HEK293 (cell line): ENCODE data around the gene TRNT1.

ENCODE experiments used
- CTCF ChIA-PET: fragments of 350-600 bp; formaldehyde crosslinking; extraction: SDS; loops from one replicate; lab custom pipeline; 2021; ENCODE audit warnings: antibody characterized with exemption; lab: Yijun Ruan, JAX
- POLR2A ChIA-PET: fragments of 300-600 bp; formaldehyde crosslinking; extraction: SDS; loops from one replicate; lab custom pipeline; 2020; ENCODE audit warnings: antibody characterized with exemption, inconsistent platforms; lab: Yijun Ruan, JAX
- H3K27ac ChIP-seq: fragments of 200-500 bp; sonication (Bioruptor generic); 2 replicates; pipeline ENCODE4 v1.5.1; 2014; ENCODE audit warnings: low read depth, low read length, control low read depth, inconsistent platforms; ENCODE audit errors: extremely low read depth
- H3K36me3 ChIP-seq, 2 experiments: fragments of 200-500 bp in 1 of 2; sonication (Bioruptor generic) in 1 of 2; 1 replicate in 1 of 2; 2 replicates in 1 of 2; pipeline ENCODE4 v1.5.1; 2014 to 2017; ENCODE audit warnings: inconsistent platforms in 2 of 2, low read length in 2 of 2; ENCODE audit not compliant: control insufficient read depth in 2 of 2, insufficient read depth in 1 of 2
- H3K4me1 ChIP-seq: fragments of 200-500 bp; sonication (Bioruptor generic); 2 replicates; pipeline ENCODE4 v1.5.1; 2014; ENCODE audit warnings: mild to moderate bottlenecking, low read length, inconsistent platforms; ENCODE audit not compliant: control insufficient read depth, insufficient read depth
- H3K4me3 ChIP-seq: 2 replicates; pipeline ENCODE4 v1.5.1; 2011; ENCODE audit warnings: low read depth, mild to moderate bottlenecking, control low read depth, low read length, moderate library complexity
- H3K9me3 ChIP-seq: fragments of 200-500 bp; sonication (Bioruptor generic); 2 replicates; pipeline ENCODE4 v1.5.1; 2014; ENCODE audit warnings: low read depth, low read length, inconsistent platforms; ENCODE audit not compliant: control insufficient read depth, insufficient read depth
- BCL11B ChIP-seq: fragments of 450-650 bp; formaldehyde crosslinking; IDR thresholded peaks from 2 replicates; pipeline ENCODE4 v1.5.1; 2016; ENCODE audit warnings: low read depth, missing biosample characterization, missing genetic modification characterization
- GFI1B ChIP-seq: fragments of 450-650 bp; formaldehyde crosslinking; IDR thresholded peaks from 2 replicates; pipeline ENCODE4 v1.5.1; 2016; ENCODE audit warnings: missing biosample characterization, missing genetic modification characterization
- GLIS1 ChIP-seq: fragments of 450-650 bp; formaldehyde crosslinking; IDR thresholded peaks from 2 replicates; pipeline ENCODE4 v1.5.1; 2016; ENCODE audit warnings: missing biosample characterization, missing genetic modification characterization
- KLF7 ChIP-seq: fragments of 450-650 bp; formaldehyde crosslinking; IDR thresholded peaks from 2 replicates; pipeline ENCODE4 v1.5.1; 2016; ENCODE audit warnings: missing biosample characterization, missing genetic modification characterization, borderline replicate concordance
- MYNN ChIP-seq: fragments of 450-650 bp; formaldehyde crosslinking; IDR thresholded peaks from 2 replicates; pipeline ENCODE4 v1.5.1; 2016; ENCODE audit warnings: missing biosample characterization, missing genetic modification characterization, borderline replicate concordance
- OVOL3 ChIP-seq: fragments of 450-650 bp; formaldehyde crosslinking; IDR thresholded peaks from 2 replicates; pipeline ENCODE4 v1.5.1; 2016; ENCODE audit warnings: missing biosample characterization, missing genetic modification characterization
- PRDM2 ChIP-seq: fragments of 450-650 bp; formaldehyde crosslinking; IDR thresholded peaks from 2 replicates; pipeline ENCODE4 v1.5.1; 2016; ENCODE audit warnings: missing biosample characterization, missing genetic modification characterization, borderline replicate concordance
- SALL2 ChIP-seq: fragments of 450-650 bp; formaldehyde crosslinking; IDR thresholded peaks from 2 replicates; pipeline ENCODE4 v1.5.0; 2017; ENCODE audit warnings: missing biosample characterization, mild to moderate bottlenecking, missing genetic modification characterization, borderline replicate concordance
- SETDB1 ChIP-seq: IDR thresholded peaks from one replicate; pipeline ENCODE4 v1.6.1; 2017; ENCODE audit warnings: mild to moderate bottlenecking, low read length, moderate library complexity, mixed read lengths; ENCODE audit not compliant: insufficient read length
- TRIM28 ChIP-seq: IDR thresholded peaks from 2 replicates; pipeline ENCODE4 v1.6.1; 2011; ENCODE audit warnings: low read length, control low read depth, borderline replicate concordance
- YY1 ChIP-seq: fragments of 450-650 bp; formaldehyde crosslinking; IDR thresholded peaks from 2 replicates; pipeline ENCODE4 v1.5.1; 2018; ENCODE audit warnings: missing biosample characterization, missing genetic modification characterization
- YY2 ChIP-seq: fragments of 450-650 bp; formaldehyde crosslinking; IDR thresholded peaks from 2 replicates; pipeline ENCODE4 v1.5.1; 2016; ENCODE audit warnings: missing biosample characterization, missing genetic modification characterization
- ZBTB21 ChIP-seq: fragments of 450-650 bp; formaldehyde crosslinking; IDR thresholded peaks from 2 replicates; pipeline ENCODE4 v1.5.1; 2017; ENCODE audit warnings: missing biosample characterization, missing genetic modification characterization
- ZBTB48 ChIP-seq: fragments of 450-650 bp; formaldehyde crosslinking; IDR thresholded peaks from 2 replicates; pipeline ENCODE4 v1.5.1; 2016; ENCODE audit warnings: missing biosample characterization, missing genetic modification characterization
- ZNF157 ChIP-seq: fragments of 450-650 bp; formaldehyde crosslinking; IDR thresholded peaks from 2 replicates; pipeline ENCODE4 v1.5.1; 2016; ENCODE audit warnings: missing biosample characterization, missing genetic modification characterization
- ZNF335 ChIP-seq: fragments of 450-650 bp; formaldehyde crosslinking; conservative IDR thresholded peaks from 2 replicates; pipeline ENCODE4 v1.5.1; 2016; ENCODE audit warnings: missing biosample characterization, missing genetic modification characterization
- ZNF514 ChIP-seq: fragments of 450-650 bp; formaldehyde crosslinking; IDR thresholded peaks from 2 replicates; pipeline ENCODE4 v1.5.1; 2016; ENCODE audit warnings: missing biosample characterization, missing genetic modification characterization
- ZNF624 ChIP-seq: fragments of 450-650 bp; formaldehyde crosslinking; IDR thresholded peaks from 2 replicates; pipeline ENCODE4 v1.5.1; 2017; ENCODE audit warnings: missing biosample characterization, missing genetic modification characterization
- ZNF654 ChIP-seq: fragments of 450-650 bp; formaldehyde crosslinking; IDR thresholded peaks from 2 replicates; pipeline ENCODE4 v1.5.1; 2016; ENCODE audit warnings: low read depth, missing biosample characterization, missing genetic modification characterization
- ZNF76 ChIP-seq: fragments of 450-650 bp; formaldehyde crosslinking; IDR thresholded peaks from 2 replicates; pipeline ENCODE4; 2016; ENCODE audit warnings: low read depth, missing biosample characterization, missing genetic modification characterization, borderline replicate concordance
- ZNF785 ChIP-seq: fragments of 450-650 bp; formaldehyde crosslinking; IDR thresholded peaks from 2 replicates; pipeline ENCODE4 v1.5.1; 2016; ENCODE audit warnings: missing biosample characterization, missing genetic modification characterization
- TF ChIP-seq, protein P1 (sequence below): fragments of 450-650 bp; formaldehyde crosslinking; IDR thresholded peaks from 2 replicates; pipeline ENCODE4 v1.5.1; 2016; ENCODE audit warnings: missing biosample characterization, missing genetic modification characterization
- TF ChIP-seq, protein P2 (sequence below): fragments of 450-650 bp; formaldehyde crosslinking; IDR thresholded peaks from 2 replicates; pipeline ENCODE4 v1.5.1; 2017; ENCODE audit warnings: missing biosample characterization, missing genetic modification characterization

Gene TRNT1

DNA sequence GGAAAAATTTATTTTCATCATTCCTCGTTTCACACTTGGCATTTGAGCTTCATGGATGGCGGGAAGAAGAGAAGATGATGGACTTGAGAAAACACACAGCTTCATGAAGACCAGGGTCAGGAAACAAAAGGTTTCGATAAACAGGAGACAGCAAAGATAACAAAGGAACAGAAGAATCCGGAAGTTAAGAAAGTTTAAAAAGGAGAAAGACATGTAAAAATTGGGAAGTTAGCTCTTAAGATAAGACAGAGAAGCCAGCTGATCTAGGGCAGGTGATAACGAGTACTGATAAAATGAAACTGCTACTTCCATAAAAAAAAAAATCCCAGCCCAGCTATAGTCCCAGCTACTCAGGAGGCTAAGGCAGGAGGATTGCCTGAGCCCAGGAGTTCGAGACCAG is 40.5 kb upstream of the TRNT1 start:
- ChIA-PET CTCF (interaction anchor here (0.6 kb wide), 1 partner anchor 1813 kb away, joined by 3 read pairs; no protein-coding TSS in a partner anchor), POLR2A (no interaction called here)
- H3K27ac ChIP-seq, result no peak overlapping the region
- TF ChIP-seq ZNF76 (tag by site-specific recombination) (no peak), ZNF654 (tag by site-specific recombination) (no peak), OVOL3 (tag by site-specific recombination) (no peak), KLF7 (tag by site-specific recombination) (no peak), BCL11B (tag by site-specific recombination) (no peak), ZNF514 (tag by site-specific recombination) (no peak), ZBTB48 (tag by site-specific recombination) (no peak), GLIS1 (no peak), ZNF785 (no peak)
- no peaks in the 10 kb centered on the region for H3K4me1 ChIP-seq
- no peaks in the 10 kb centered on the region for H3K36me3 ChIP-seq
- no peak overlapping the region for H3K4me3 ChIP-seq
- H3K9me3 ChIP-seq, result no peaks in the 10 kb centered on the region

GRCh38 chr3:3087279-3087678 is 39.5 kb upstream of the TRNT1 start:
- CTCF ChIA-PET, result no interaction called here
- Histone ChIP-seq H3K9me3 (no peaks in the 10 kb centered on the region), H3K4me3 (no peak overlapping the region), H3K36me3 (no peaks in the 10 kb centered on the region), H3K4me1 (no peaks in the 10 kb centered on the region), H3K27ac (no peak overlapping the region)
- POLR2A ChIA-PET, result interaction anchor here (0.5 kb wide), 1 partner anchor 17 kb away, joined by 6 read pairs; no protein-coding TSS in a partner anchor
- TF ChIP-seq YY2 (no peak), ZNF624 (tag by site-specific recombination) (no peak), ZNF157 (tag by site-specific recombination) (no peak), YY1 (tag by site-specific recombination) (no peak), ZNF335 (no peak), ZBTB21 (tag by site-specific recombination) (no peak)

- H3K4me1 ChIP-seq, result no peaks in the 10 kb centered on the region
- ChIA-PET POLR2A (interaction anchor here (0.5 kb wide), 1 partner anchor 17 kb away, joined by 6 read pairs; no protein-coding TSS in a partner anchor), CTCF (interaction anchor here (0.6 kb wide), 1 partner anchor 1960 kb away, joined by 4 read pairs; no protein-coding TSS in a partner anchor)
- no peaks in the 10 kb centered on the region for H3K36me3 ChIP-seq
- no peak overlapping the region for H3K27ac ChIP-seq
- no peaks in the 10 kb centered on the region for H3K9me3 ChIP-seq
- no peak overlapping the region for H3K4me3 ChIP-seq
- TF ChIP-seq TRIM28 (no peak), ZNF76 (tag by site-specific recombination) (no peak), MYNN (tag by site-specific recombination) (no peak), SALL2 (tag by site-specific recombination) (no peak), GFI1B (tag by site-specific recombination) (no peak), SETDB1 (no peak), PRDM2 (tag by site-specific recombination) (no peak)
- TF ChIP-seq, protein P1, sequence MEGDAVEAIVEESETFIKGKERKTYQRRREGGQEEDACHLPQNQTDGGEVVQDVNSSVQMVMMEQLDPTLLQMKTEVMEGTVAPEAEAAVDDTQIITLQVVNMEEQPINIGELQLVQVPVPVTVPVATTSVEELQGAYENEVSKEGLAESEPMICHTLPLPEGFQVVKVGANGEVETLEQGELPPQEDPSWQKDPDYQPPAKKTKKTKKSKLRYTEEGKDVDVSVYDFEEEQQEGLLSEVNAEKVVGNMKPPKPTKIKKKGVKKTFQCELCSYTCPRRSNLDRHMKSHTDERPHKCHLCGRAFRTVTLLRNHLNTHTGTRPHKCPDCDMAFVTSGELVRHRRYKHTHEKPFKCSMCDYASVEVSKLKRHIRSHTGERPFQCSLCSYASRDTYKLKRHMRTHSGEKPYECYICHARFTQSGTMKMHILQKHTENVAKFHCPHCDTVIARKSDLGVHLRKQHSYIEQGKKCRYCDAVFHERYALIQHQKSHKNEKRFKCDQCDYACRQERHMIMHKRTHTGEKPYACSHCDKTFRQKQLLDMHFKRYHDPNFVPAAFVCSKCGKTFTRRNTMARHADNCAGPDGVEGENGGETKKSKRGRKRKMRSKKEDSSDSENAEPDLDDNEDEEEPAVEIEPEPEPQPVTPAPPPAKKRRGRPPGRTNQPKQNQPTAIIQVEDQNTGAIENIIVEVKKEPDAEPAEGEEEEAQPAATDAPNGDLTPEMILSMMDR (tag by site-specific recombination), result no peak
- TF ChIP-seq, protein P2, sequence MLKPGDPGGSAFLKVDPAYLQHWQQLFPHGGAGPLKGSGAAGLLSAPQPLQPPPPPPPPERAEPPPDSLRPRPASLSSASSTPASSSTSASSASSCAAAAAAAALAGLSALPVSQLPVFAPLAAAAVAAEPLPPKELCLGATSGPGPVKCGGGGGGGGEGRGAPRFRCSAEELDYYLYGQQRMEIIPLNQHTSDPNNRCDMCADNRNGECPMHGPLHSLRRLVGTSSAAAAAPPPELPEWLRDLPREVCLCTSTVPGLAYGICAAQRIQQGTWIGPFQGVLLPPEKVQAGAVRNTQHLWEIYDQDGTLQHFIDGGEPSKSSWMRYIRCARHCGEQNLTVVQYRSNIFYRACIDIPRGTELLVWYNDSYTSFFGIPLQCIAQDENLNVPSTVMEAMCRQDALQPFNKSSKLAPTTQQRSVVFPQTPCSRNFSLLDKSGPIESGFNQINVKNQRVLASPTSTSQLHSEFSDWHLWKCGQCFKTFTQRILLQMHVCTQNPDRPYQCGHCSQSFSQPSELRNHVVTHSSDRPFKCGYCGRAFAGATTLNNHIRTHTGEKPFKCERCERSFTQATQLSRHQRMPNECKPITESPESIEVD, result no peak
Measured at GRCh38 chr3:3087716-3088465, 38.8 kb upstream of the TRNT1 start.
